MM.1S (cell line): ENCODE results near the gene LKAAEAR1.
"Not testable (repeated sequence)": the region's sequence is repeated elsewhere in the genome, so short reads cannot be mapped to it uniquely, and the experiment has no call there.

ENCODE experiments used
- DNase-seq: peaks from one replicate; pipeline ENCODE4 v3.0.0-alpha.2; 2015
- H2AFZ ChIP-seq: fragments of 300-600 bp; sonication (generic); 2 replicates; pipeline ENCODE4 v1.6.0; 2016; ENCODE audit warnings: antibody characterized with exemption, low read length
- H3F3A ChIP-seq: fragments of 300-600 bp; sonication (generic); 2 replicates; pipeline ENCODE4 v1.6.1; 2016; ENCODE audit warnings: mild to moderate bottlenecking, antibody characterized with exemption, low read length, moderate library complexity, mixed read lengths; ENCODE audit not compliant: insufficient read depth
- H3K27ac ChIP-seq: fragments of 300-600 bp; sonication (generic); 2 replicates; pipeline ENCODE4 v1.5.1; 2016; ENCODE audit warnings: mild to moderate bottlenecking, low read length
- H3K27me3 ChIP-seq: fragments of 300-600 bp; sonication (generic); replicated peaks from 2 replicates; pipeline ENCODE4 v1.6.0; 2016; ENCODE audit warnings: low read length; ENCODE audit not compliant: insufficient read depth
- H3K36me3 ChIP-seq: fragments of 300-600 bp; sonication (generic); replicated peaks from 2 replicates; pipeline ENCODE4 v1.6.1; 2016; ENCODE audit warnings: mild to moderate bottlenecking, low read length, mixed read lengths; ENCODE audit not compliant: insufficient read depth
- H3K4me1 ChIP-seq: fragments of 300-600 bp; sonication (generic); 2 replicates; pipeline ENCODE4 v1.6.1; 2016; ENCODE audit warnings: low read length, mixed read lengths
- H3K4me2 ChIP-seq: fragments of 300-600 bp; sonication (generic); 2 replicates; pipeline ENCODE4 v1.6.0; 2016; ENCODE audit warnings: low read depth, low read length
- H3K4me3 ChIP-seq: fragments of 300-600 bp; sonication (generic); 2 replicates; pipeline ENCODE4 v1.5.1; 2016; ENCODE audit warnings: low read length, mixed read lengths
- H3K79me2 ChIP-seq: fragments of 300-600 bp; sonication (generic); 2 replicates; pipeline ENCODE4 v1.6.1; 2016; ENCODE audit warnings: mixed run types, low read length, mixed read lengths
- H3K9ac ChIP-seq: fragments of 300-600 bp; sonication (generic); 2 replicates; pipeline ENCODE4 v1.6.1; 2016; ENCODE audit warnings: low read length, mixed read lengths
- H3K9me2 ChIP-seq: fragments of 300-600 bp; sonication (generic); replicated peaks from 2 replicates; pipeline ENCODE4 v1.6.1; 2016; ENCODE audit warnings: mild to moderate bottlenecking, low read length, mixed read lengths; ENCODE audit not compliant: insufficient read depth
- H3K9me3 ChIP-seq: fragments of 300-600 bp; sonication (generic); replicated peaks from 2 replicates; pipeline ENCODE4 v1.6.1; 2016; ENCODE audit warnings: mild to moderate bottlenecking, low read length, mixed read lengths; ENCODE audit not compliant: insufficient read depth
- H4K20me1 ChIP-seq: fragments of 300-600 bp; sonication (generic); 2 replicates; pipeline ENCODE4 v1.6.1; 2016; ENCODE audit warnings: mild to moderate bottlenecking, low read length, moderate library complexity, mixed read lengths; ENCODE audit not compliant: insufficient read depth
- CTCF ChIP-seq: fragments of 300-600 bp; sonication (generic); IDR thresholded peaks from 2 replicates; pipeline ENCODE4 v1.5.1; 2016; ENCODE audit warnings: antibody characterized with exemption, low read length, mixed read lengths
- EZH2 ChIP-seq: fragments of 300-600 bp; sonication (generic); optimal IDR thresholded peaks from 2 replicates; pipeline ENCODE3; 2017; ENCODE audit warnings: low read depth, mild to moderate bottlenecking, antibody characterized with exemption, low read length, mixed read lengths
- EZH2phosphoT487 ChIP-seq: fragments of 300-600 bp; sonication (generic); IDR thresholded peaks from 2 replicates; pipeline ENCODE4 v1.6.1; 2018; ENCODE audit warnings: antibody characterized with exemption, low read length

LKAAEAR1 gene

GRCh38 chr20:64090165-64090564 lies 6.0 kb upstream of the LKAAEAR1 start:
- Histone ChIP-seq H3K4me2 (no peak overlapping the region), H2AFZ (no peak overlapping the region), H3K9ac (no peak overlapping the region), H3K27me3 (peaks cover 55% of the 10 kb centered on the region), H3K9me2 (no peaks in the 10 kb centered on the region), H3K36me3 (no peaks in the 10 kb centered on the region), H3K79me2 (no peaks in the 10 kb centered on the region), H3K27ac (no peak overlapping the region), H3K4me1 (no peaks in the 10 kb centered on the region), H3F3A (no peaks in the 10 kb centered on the region), H3K4me3 (no peak overlapping the region), H4K20me1 (no peaks in the 10 kb centered on the region), H3K9me3 (no peaks in the 10 kb centered on the region)
- TF ChIP-seq CTCF (no peak), EZH2phosphoT487 (no peak), EZH2 (no peak)
- DNase-seq: no peak

- not testable (repeated sequence) for H3K4me3 ChIP-seq, H2AFZ ChIP-seq, H3K36me3 ChIP-seq, DNase-seq, H4K20me1 ChIP-seq, H3K9me2 ChIP-seq, H3K9me3 ChIP-seq, H3K4me2 ChIP-seq, H3K9ac ChIP-seq, H3K27ac ChIP-seq, H3K4me1 ChIP-seq, H3F3A ChIP-seq, H3K79me2 ChIP-seq
- H3K27me3 ChIP-seq: peaks cover 70% of the 10 kb centered on the region
Observed at GRCh38 chr20:64088586-64088985, 4.4 kb upstream of the LKAAEAR1 start.

GRCh38 chr20:64087226-64087825 lies 3.1 kb upstream of the LKAAEAR1 start:
- not testable (repeated sequence) for H4K20me1 ChIP-seq, H3K27ac ChIP-seq, H3K4me2 ChIP-seq, H3K4me3 ChIP-seq, H3K9me3 ChIP-seq, H3K9ac ChIP-seq, H3K9me2 ChIP-seq, H3K36me3 ChIP-seq, H3K4me1 ChIP-seq, DNase-seq, H3F3A ChIP-seq, H3K79me2 ChIP-seq, H2AFZ ChIP-seq
- H3K27me3 ChIP-seq: peaks cover 73% of the 10 kb centered on the region

GRCh38 chr20:64086801-64087200 lies 2.6 kb upstream of the LKAAEAR1 start:
- H3K27ac ChIP-seq: no peak overlapping the region
- H3K9me3 ChIP-seq: no peaks in the 10 kb centered on the region
- no peak overlapping the region for H3K9ac ChIP-seq
- DNase-seq: no peak
- H3K27me3 ChIP-seq: peaks cover 73% of the 10 kb centered on the region
- H3K36me3 ChIP-seq: no peaks in the 10 kb centered on the region
- TF ChIP-seq CTCF: no peak
- H3K4me3 ChIP-seq: no peak overlapping the region
- peaks cover 4% of the 10 kb centered on the region; the same call in 1 of the 2 replicates for H3K4me1 ChIP-seq
- H4K20me1 ChIP-seq: no peaks in the 10 kb centered on the region
- no peak overlapping the region for H3K4me2 ChIP-seq
- no peaks in the 10 kb centered on the region for H3K9me2 ChIP-seq
- H2AFZ ChIP-seq: no peak overlapping the region
- H3F3A ChIP-seq: no peaks in the 10 kb centered on the region
- H3K79me2 ChIP-seq: no peaks in the 10 kb centered on the region
